Mucosa of stomach (tissue), 1 donor: ENCODE results near the gene ENPP7.

Experiments
- H3K27me3 ChIP-seq: one replicate; pipeline ENCODE4 v1.7.0; 2013; ENCODE audit warnings: mild to moderate bottlenecking, low read length; ENCODE audit not compliant: control insufficient read depth, insufficient read depth
- H3K36me3 ChIP-seq: one replicate; pipeline ENCODE4 v1.7.0; 2013; ENCODE audit warnings: low read length; ENCODE audit not compliant: control insufficient read depth, insufficient read depth
- H3K4me1 ChIP-seq: one replicate; pipeline ENCODE4 v1.7.0; 2013; ENCODE audit warnings: mild to moderate bottlenecking, low read length; ENCODE audit not compliant: control insufficient read depth, insufficient read depth
- H3K4me3 ChIP-seq: one replicate; pipeline ENCODE4 v1.7.0; 2013; ENCODE audit warnings: low read length
- H3K9ac ChIP-seq: one replicate; pipeline ENCODE4 v1.7.0; 2013; ENCODE audit warnings: mild to moderate bottlenecking, low read length, moderate library complexity
- H3K9me3 ChIP-seq: one replicate; pipeline ENCODE4 v1.7.0; 2013; ENCODE audit warnings: mild to moderate bottlenecking, low read length, moderate library complexity; ENCODE audit not compliant: control insufficient read depth
- donor health status: Pancreatic carcinoma.

The ENPP7 gene

DNA sequence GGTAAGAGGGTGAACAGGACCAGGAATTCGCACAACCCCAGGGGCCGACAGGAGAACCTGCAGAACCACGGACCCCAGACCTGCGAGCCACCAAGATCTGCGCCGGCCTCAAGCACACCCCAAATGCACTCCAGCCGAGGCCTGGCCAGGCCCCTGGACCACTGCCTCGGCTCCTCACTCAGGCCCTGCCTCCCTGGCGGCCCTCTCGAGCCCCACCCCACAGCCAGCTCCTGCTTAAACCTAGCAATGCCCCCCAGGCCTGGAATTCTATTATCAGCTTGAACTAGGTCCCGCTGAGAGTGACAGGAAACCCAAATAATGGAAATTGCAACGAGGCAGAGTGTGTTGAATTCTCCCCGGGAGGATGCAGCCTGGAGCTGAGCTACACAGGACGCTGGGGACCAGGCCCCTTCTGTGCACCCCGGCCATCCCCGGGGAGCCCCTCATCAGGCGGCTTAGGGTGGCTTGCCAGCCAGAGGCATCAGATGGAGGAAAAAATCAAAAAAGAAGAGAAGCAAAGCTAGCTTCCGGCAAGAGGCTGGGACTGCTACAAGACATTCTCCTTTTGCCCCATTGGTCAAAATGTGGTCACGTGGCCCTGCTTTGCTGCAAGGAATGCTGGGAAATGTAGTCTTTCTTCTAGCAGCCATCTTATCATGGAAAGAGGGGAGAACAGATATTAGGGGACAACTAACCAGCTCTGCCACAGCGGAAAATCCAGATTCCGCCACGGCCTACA is 2.4 kb upstream of the ENPP7 start:
- Histone ChIP-seq H3K4me3 (peak overlapping the region; percentile 45), H3K9me3 (no peaks in the 10 kb centered on the region), H3K36me3 (no peaks in the 10 kb centered on the region), H3K9ac (peak overlapping the region; percentile 76), H3K27me3 (no peaks in the 10 kb centered on the region), H3K4me1 (peaks cover 22% of the 10 kb centered on the region)

DNA sequence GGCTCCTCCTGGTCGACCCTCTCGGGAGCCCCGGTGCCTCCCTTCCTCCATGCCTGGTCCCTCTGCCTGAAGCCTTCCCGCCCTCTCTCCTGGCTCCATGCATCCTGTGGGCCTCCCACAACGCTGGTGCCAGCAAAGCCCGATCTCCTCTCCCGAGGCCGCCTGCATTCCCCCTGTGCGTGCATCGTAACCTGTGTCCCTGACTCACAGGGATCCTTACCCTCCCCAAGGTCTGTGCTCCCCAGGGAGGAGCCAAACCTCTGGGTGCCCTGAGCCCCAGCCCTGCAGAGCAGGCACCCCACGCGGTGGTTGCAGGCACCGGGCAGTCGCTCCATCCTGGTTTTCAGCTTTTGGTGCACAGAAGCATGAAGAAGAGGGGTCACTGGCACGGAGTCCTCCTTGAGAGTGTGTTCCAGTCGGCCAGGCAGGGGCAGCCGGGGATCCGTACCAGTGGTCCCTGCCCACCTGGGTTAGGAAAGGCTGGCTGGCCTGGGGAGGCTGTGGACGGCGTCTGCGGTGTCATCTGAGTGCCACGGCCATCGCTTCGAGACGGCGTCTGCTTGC is 1.8 kb upstream of the ENPP7 start:
- H3K27me3 ChIP-seq = no peaks in the 10 kb centered on the region
- peak overlapping the region; percentile 45 for H3K4me3 ChIP-seq
- H3K9ac ChIP-seq = no peak overlapping the region
- no peaks in the 10 kb centered on the region for H3K9me3 ChIP-seq
- no peaks in the 10 kb centered on the region for H3K36me3 ChIP-seq
- peaks cover 26% of the 10 kb centered on the region for H3K4me1 ChIP-seq

DNA sequence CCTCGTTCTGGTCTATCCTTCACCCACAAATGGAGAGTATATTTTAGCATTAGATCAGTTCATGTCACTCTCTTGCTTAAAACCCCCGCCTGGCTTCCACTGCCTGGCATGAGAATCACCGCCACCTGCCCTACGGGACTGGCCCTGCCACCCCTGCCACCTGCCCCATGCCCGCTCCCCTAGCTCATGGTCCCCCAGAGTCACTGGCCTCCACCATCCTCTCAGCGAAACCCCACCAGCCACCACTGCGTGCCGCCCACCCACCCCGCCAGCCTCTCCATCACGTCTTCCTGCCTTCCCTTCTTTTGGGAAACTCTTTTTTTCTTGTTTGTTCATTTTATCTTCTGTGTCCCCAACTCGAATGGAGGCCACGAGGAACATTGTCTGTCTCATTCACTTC is 982 bp upstream of the ENPP7 start:
- Histone ChIP-seq H3K9me3 (no peaks in the 10 kb centered on the region), H3K4me1 (peaks cover 26% of the 10 kb centered on the region), H3K27me3 (no peaks in the 10 kb centered on the region)

DNA sequence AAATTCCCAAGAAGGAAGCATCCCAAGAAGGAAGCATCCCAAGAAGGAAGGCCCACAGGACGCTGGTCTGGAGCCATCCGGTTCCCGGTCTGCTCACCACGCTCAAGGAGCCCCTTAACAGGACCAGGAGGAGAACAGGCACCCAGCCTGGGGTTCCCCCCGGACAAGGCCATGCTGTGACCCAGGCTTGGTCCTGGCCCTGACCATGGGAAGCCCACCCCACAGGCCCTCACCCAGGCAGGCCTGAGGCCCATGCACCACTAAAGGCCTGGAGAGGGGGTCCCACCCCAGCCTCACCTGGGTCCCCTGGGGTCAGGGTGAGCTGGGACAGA is 340 bp upstream of the ENPP7 start:
- Histone ChIP-seq H3K27me3 (no peaks in the 10 kb centered on the region), H3K4me1 (peaks cover 26% of the 10 kb centered on the region), H3K36me3 (no peaks in the 10 kb centered on the region), H3K9me3 (no peaks in the 10 kb centered on the region), H3K9ac (no peak overlapping the region), H3K4me3 (no peak overlapping the region)

More for the DNA sequence above, 982 bp upstream of the ENPP7 start:
- H3K36me3 ChIP-seq = no peaks in the 10 kb centered on the region
- H3K4me3 ChIP-seq = no peak overlapping the region
- no peak overlapping the region for H3K9ac ChIP-seq

DNA sequence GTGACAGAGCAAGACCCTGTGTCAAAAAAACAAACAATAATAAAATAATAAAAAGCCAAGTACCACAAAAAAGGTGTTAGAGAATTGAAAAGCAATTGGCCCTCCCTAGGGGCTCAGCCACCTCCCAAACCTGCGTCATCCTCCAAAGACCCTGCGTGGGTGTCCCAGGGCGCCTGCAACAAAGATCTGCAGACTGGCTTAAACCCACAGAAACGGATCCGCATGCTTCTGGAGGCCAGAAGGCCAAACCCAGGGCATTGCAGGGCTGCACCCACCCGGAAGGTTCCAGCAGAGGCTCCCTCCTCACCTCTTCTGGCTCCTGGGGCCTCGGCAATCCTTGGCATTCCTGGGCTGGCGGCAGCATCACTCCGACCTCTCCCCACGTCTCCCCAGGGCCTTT is 1.5 kb downstream of the ENPP7 start:
- Histone ChIP-seq H3K36me3 (no peaks in the 10 kb centered on the region), H3K27me3 (no peaks in the 10 kb centered on the region), H3K4me1 (peaks cover 26% of the 10 kb centered on the region), H3K4me3 (no peak overlapping the region), H3K9ac (no peak overlapping the region), H3K9me3 (no peaks in the 10 kb centered on the region)

DNA sequence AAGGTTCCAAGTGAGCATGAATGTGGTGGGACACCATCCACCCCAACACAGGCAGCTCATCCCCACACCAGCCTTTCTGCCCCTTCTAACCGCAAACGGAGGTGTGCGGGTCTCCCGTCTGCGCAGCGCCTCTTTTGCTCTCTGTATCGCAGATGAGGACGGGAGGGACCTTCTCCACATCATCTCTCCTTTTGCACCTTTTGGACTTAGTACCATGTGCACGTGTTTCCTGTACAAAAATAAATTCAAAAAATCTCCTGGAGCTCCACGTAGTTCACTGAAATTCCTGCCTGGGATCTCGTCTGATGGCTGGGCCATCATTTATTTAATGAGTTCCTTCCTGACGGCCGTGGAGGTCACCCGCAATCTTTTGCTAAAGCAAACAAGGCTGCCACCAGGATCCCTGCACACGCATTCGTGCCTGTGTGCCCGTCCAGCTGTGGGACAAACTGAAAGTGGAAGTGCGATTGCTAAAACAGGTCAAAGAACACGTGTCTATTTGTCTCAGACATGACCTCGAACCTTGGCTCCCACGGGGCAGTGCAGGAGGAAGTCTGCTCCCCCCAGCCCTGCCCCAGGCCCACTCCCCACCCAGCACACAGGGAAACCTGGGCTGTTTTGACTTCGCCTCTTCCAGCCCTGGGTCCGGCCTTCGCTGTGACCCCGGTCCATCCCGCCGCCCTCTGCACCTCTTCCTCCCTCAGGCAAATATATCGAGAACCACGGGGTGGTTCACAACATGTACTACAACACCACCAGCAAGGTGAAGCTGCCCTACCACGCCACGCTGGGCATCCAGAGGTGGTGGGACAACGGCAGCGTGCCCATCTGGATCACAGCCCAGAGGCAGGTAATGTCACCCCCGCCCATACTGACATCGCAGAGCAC is 2.3 kb downstream of the ENPP7 start:
- Histone ChIP-seq H3K27me3 (peaks cover under 1% of the 10 kb centered on the region), H3K36me3 (no peaks in the 10 kb centered on the region), H3K9ac (no peak overlapping the region), H3K4me3 (no peak overlapping the region), H3K9me3 (no peaks in the 10 kb centered on the region), H3K4me1 (peaks cover 24% of the 10 kb centered on the region)

DNA sequence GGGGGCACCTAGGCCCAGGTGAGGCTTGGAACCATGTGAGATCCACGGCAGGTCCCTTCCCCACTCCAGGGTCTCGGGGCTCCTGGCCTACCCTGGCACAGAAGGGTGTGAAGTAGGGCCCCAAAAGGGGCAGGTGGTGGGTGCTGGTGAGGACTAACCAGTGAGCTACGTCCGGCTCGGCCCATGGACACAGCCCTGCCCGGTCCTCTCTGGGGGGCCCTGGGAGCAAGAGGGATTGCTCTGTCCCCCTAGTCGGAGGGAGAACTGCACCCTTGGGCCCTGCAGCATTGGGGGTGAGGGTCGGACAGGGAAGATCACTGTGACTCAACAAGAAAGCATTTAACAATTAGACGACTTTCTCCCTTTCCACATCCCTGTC is 2.9 kb downstream of the ENPP7 start:
- peaks cover 5% of the 10 kb centered on the region for H3K27me3 ChIP-seq
- H3K4me1 ChIP-seq = peaks cover 19% of the 10 kb centered on the region
- no peak overlapping the region for H3K4me3 ChIP-seq
- H3K9me3 ChIP-seq = no peaks in the 10 kb centered on the region
- no peaks in the 10 kb centered on the region for H3K36me3 ChIP-seq
- no peak overlapping the region for H3K9ac ChIP-seq

DNA sequence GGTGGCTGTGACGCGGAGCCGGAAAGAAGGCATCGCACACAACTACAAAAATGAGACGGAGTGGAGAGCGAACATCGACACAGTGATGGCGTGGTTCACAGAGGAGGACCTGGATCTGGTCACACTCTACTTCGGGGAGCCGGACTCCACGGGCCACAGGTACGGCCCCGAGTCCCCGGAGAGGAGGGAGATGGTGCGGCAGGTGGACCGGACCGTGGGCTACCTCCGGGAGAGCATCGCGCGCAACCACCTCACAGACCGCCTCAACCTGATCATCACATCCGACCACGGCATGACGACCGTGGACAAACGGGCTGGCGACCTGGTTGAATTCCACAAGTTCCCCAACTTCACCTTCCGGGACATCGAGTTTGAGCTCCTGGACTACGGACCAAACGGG is 4.4 kb downstream of the ENPP7 start:
- no peak overlapping the region for H3K9ac ChIP-seq
- no peak overlapping the region for H3K4me3 ChIP-seq
- no peaks in the 10 kb centered on the region for H3K9me3 ChIP-seq
- no peaks in the 10 kb centered on the region for H3K36me3 ChIP-seq
- peaks cover 5% of the 10 kb centered on the region for H3K27me3 ChIP-seq
- H3K4me1 ChIP-seq = peaks cover 20% of the 10 kb centered on the region

- no peak overlapping the region for H3K4me3 ChIP-seq
- H3K36me3 ChIP-seq = no peaks in the 10 kb centered on the region
- H3K4me1 ChIP-seq = peaks cover 36% of the 10 kb centered on the region
- peaks cover 9% of the 10 kb centered on the region for H3K27me3 ChIP-seq
- H3K9ac ChIP-seq = no peak overlapping the region
- no peaks in the 10 kb centered on the region for H3K9me3 ChIP-seq
Measured at GRCh38 chr17:79737046-79737921, 6.5 kb downstream of the ENPP7 start.

GRCh38 chr17:79737922-79738578 is 7.3 kb downstream of the ENPP7 start:
- H3K4me3 ChIP-seq = no peak overlapping the region
- no peaks in the 10 kb centered on the region for H3K9me3 ChIP-seq
- peaks cover 11% of the 10 kb centered on the region for H3K27me3 ChIP-seq
- H3K4me1 ChIP-seq = peaks cover 36% of the 10 kb centered on the region
- no peak overlapping the region for H3K9ac ChIP-seq
- H3K36me3 ChIP-seq = no peaks in the 10 kb centered on the region

DNA sequence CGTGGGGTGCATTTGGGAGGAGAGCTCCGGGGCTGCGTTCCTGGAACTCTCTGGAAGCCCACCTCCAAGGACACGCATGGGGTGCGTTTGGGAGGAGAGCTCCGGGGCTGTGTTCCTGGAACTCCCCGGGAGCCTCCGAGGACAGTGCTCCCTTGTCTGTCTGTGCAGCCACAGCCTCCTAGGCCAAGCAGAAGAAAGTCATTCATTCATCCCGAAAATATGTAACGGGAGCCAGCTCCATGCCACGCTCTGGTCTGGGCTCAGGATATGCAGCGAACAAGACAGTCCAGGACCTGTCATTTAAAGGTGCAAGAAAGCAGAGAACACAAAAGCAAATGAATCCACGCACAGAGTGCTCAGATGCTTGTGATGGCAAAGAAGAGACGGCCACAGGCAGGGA is 7.9 kb downstream of the ENPP7 start:
- Histone ChIP-seq H3K36me3 (no peaks in the 10 kb centered on the region), H3K4me1 (peaks cover 31% of the 10 kb centered on the region), H3K9me3 (no peaks in the 10 kb centered on the region), H3K9ac (no peak overlapping the region), H3K27me3 (peaks cover 11% of the 10 kb centered on the region), H3K4me3 (no peak overlapping the region)
